NCI-H146 (cell line): Measurements from ENCODE around the gene CDH22.

Experiments
- DNase-seq: peaks from one replicate; lab custom pipeline; 2025; lab: John Stamatoyannopoulos, UW

The CDH22 gene

GRCh38 chr20:46343348-46343974, 35.2 kb upstream of the CDH22 start:
- no peak for DNase-seq

- no peak for DNase-seq
Measured at GRCh38 chr20:46342451-46343347, 34.4 kb upstream of the CDH22 start.

GRCh38 chr20:46342010-46342378, 33.7 kb upstream of the CDH22 start:
- DNase-seq = no peak

DNA sequence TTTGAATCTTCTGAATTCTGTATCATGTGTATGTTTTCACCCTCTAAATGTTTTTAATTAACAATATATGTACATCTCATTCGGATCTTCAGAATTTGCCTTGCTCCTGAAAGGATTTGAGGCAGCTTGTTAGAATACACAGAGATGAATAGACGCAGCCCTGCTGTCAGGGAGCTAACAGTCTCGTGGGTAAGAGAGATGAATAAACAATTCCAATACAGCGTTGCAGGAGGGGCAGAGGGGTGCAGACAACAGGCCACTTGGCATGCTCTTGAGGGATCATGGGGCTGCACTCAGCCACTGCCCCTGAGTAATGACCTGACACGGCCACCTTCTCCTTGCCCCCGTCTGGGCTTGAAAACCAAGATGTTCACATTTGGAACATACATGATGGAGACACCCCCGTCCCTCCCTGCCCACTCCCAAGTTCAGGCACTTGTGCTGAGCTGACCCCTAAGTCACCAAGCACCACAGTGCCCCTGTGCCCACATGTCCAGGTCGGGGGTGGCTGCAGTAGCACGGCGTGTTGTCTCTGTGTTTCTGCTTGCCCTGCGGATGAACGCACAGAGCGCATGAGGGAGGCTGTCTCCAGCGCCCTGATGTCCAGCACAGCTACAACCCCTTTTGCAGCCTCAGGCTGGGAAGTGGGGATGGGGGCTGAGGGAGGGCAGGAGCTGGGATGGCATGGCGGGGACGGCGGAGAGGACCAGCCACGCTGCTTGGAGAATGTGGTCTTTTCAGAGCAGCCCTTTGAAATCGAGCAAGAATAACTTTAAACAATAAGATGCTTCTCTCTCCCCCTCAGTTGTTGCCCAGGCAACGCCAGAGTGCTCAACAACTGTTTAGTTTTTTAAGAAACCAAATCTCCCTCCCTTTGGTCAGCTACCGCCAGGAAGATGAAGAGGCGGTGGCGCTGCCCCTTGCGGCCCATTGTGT, 33.0 kb upstream of the CDH22 start:
- no peak for DNase-seq

DNA sequence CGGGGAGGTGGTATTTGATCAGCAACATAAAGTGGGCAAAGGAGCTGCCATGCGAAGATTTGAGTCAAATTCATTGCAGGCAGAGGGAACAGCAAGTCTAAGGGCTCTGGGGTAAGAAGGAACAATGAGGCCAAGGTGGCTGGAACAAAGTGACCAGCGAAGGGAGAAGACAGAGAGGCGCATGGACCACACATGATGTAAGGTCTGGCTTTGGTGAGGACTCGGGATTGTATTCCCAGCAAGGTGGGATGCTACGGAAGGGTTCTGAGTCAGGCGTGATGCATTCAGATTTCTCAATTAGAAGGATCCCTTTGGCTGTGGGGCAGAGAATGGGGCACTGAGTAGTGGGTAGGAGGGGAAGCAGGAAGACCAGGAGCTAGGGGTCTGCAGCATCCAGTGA, 30.7 kb upstream of the CDH22 start:
- no peak for DNase-seq

DNA sequence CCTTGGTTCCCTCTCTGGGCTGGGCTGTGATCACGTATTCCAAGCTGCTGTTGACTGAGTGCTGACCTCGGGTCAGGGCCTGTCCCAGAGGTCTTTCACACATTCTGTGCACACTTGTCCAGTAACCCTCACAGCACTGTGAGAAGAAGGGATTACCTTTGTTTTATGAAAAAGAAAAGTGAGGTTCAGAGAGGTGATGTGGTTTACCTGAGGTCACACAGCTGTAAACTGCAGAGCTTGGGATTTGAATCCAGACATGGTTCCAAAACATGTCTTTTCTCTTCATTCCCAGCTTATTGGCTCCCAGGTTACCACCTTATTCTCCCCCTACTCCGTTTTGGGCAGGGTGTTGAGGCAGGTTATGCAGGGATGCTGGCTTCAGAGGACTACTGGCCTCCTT, 28.4 kb upstream of the CDH22 start:
- no peak for DNase-seq

- no peak for DNase-seq
Measured at GRCh38 chr20:46334303-46334904, 26.1 kb upstream of the CDH22 start.

DNA sequence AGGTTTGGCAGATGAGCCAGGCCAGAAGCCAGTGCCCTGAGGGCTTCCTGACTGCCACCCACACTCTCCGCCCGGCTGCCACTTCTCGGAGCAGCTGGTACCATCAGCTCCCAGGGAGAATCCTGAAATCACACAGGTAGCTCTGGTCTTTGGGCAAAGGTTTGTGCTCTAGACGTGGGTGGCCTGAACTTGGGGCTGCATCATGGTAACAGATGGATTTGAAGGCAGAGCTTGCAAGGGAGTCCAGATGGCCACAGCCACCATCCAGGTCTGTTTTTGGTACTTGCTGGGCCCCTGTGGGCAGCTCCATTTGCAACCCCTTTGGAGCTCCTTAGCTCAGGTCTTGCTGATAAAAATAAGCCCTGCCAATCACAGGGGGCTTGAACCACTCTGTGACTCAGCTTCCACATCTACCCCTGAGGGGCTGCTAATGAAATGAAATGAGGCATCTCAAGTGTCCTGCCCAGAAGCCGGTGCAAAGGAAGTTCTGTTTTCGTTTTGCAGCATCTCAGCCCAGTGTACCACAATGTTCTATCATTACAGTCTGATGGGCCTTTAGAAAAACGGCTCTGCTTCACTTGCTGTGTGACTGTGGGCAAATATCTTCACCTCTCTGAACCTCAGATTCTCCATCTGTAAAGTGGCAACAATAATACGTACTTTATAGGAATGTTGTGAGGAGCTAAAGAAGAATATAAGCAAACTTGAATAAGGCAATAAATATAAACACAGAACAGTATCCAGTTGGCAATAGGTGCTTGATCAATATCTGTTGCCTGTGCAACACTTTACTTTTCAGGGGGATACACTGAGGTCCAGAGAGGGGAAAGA, 25.1 kb upstream of the CDH22 start:
- DNase-seq = no peak

DNA sequence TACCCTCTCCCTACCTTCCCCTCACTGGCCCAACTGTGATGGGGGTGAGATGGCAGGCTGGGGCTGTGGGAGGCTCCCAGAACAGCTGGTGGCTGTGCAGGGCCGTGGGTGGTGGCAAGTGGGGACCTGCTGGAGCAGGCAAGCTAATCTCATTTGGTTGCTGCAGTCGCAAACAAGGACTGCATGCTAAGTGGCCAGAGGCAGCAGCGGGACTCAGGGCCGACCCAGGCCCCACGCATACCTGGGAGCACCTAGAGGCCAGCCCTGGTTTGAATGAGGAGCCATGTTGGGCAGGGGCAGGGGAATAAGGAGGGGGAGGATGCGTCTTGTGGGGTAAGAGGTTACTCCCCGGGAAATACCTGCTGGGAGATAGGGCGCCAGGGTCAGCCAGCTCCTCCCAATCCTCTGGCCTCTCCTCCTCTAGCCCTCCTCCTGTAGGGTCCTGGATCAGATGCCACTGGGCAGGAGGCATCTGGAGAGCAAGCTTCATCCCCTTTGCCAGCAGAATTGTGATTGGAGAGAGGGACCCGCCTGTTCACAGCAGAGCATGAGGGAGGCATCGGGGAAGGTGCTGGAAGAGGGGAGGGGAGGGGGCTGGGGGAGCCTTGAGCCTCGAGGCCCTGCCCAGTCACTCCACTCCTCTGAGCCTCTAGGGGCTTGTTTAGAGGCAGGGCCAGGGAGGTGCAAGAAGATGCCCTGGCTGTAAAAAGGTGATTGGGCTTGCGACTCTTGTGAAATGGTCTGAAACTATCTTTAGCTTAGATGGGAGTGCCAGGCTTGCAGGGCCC, 24.3 kb upstream of the CDH22 start:
- no peak for DNase-seq

- no peak for DNase-seq
Measured at GRCh38 chr20:46331611-46332361, 23.5 kb upstream of the CDH22 start.

DNA sequence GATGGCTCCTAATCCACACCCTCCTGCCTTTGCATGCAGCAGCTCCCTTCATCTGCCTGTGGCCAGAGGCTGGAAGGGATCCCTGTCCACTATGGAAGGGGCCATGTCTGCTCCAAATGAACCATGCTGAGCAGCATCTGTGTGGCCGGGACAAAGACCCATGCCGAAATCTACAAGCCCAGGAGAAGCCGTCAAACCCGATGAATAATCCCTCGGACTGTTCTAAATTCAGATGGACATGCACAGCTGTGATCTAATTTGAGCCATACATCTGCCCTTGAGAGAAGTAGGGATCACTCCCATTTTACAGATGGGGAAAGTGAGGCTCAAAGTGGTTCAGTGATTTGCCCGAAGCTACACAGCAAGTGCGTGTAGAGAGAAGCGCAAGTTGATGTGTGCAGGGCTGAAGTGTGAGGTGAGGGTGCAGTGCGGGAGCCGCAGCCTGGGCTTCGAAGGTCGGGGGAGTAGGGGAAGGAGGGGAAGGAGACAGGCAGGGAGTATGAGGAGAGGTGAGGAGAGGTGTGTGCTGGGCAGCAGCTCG, 22.6 kb upstream of the CDH22 start:
- DNase-seq = no peak

DNA sequence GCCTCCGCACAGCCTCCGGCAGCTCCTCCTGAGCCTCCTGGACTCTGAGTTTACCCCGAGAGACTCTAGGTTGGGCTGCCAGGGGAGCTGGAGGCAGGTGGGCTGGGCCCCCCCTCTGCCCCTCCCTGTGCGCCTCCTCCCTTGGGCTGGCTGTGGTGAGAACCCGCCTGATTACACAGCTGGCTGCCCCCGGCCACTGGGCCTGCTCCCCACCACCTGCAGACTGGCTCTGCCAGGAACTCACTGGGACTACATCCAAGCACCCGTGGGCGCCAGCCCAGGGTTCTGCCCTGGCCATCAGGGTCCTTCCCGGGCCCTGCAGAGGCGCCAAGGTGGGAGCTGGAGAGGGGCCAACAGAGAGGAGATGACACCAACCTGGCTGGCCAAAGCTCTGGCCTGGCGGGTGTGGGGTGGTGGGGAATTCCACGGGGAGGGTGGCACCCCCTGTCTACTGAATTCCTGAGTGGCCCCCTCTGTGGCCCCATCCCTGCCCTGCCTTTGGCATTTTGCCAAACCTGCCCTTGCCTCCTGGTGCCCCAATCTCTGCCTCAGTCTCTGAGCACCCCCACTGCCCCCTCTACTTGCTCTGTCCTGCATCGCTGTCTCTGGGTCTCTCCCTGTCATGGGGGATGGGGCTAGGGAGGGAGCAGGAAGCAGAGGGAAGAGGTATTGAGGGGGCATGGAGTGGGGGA, 21.9 kb upstream of the CDH22 start:
- DNase-seq = no peak

DNA sequence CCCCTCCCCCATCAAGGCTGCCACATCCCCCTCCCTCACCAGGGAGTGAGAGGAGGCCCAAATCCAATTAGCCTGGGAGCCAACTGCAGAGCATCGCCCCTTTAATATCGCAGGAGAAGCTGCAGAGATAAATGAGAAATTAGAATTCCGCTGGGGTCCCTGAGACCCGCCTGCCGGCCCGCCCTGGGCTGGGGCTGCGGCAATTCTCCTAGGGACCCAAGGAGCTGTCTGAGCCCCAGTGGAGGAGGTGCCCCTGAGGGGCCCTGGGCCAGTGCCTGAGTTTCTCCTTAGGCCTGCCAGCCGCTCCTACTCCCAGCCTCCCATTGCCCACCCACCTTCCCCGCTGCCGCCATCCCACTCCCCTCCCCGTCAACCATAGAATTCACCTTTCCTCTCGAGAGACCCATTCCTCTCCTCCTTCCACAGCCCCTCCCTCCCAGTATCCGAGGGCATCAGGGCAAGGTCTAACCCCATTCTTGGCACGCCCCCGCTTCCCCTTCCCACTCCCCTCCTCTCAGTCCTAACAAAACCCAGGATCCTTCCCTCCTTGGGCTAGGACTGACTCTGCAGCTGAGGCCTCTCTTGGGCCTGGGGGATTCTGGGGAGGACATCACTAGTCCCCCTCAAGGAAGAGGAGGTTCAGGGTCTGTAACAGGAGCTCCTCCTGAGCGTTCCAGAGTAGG, 20.0 kb upstream of the CDH22 start:
- DNase-seq = no peak

DNA sequence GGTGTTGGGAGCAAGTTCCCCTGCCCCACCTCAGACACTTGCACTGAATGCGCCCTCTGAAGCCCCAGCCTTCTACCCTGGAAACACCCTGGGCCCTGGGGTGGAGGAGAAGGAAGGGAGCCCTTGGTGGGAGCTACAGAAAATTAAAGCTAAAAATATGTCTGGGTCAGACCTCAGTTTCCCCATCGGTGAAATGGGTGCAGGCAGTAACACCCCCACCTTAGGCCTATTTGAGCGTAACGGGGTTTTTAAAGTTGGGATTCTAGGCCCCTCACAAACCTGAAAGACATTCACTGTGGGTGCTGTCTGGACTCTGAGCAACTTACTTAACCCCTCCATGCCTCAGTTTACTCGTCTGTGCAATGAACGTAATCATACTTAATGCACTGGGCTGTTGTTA, 19.3 kb upstream of the CDH22 start:
- DNase-seq = no peak

GRCh38 chr20:46325789-46326188, 17.5 kb upstream of the CDH22 start:
- DNase-seq = no peak

GRCh38 chr20:46324960-46325703, 16.8 kb upstream of the CDH22 start:
- peak; percentile 50 for DNase-seq

DNA sequence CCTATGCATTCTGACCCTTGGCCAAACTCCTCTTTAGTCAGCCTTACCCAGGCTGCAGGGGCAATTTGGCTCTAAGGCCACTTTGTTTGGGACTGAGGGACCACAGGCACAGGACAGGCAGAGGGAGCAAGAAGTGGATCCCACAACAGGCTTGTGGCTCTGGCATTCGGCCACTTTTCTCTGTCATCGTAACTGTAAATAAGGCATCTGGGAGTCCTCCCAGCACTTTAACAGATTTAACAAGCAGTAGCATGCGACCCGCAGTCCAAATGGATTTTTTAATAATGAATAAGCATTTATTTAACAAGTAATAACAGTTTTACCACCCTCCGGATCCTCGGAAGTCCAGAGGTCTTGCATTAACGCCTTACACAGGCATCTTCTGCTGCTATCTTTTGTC, 16.1 kb upstream of the CDH22 start:
- no peak for DNase-seq
